Measurements from ENCODE around the gene AOPEP. TPM values are rescaled to one million over a fixed set of nuclear protein-coding genes. Genes with fewer than 3 reads are reported as not detected.

The AOPEP gene
- total RNA-seq, 4 donors from 2014 or later, result 126 to 216 (median 136) TPM

DNA sequence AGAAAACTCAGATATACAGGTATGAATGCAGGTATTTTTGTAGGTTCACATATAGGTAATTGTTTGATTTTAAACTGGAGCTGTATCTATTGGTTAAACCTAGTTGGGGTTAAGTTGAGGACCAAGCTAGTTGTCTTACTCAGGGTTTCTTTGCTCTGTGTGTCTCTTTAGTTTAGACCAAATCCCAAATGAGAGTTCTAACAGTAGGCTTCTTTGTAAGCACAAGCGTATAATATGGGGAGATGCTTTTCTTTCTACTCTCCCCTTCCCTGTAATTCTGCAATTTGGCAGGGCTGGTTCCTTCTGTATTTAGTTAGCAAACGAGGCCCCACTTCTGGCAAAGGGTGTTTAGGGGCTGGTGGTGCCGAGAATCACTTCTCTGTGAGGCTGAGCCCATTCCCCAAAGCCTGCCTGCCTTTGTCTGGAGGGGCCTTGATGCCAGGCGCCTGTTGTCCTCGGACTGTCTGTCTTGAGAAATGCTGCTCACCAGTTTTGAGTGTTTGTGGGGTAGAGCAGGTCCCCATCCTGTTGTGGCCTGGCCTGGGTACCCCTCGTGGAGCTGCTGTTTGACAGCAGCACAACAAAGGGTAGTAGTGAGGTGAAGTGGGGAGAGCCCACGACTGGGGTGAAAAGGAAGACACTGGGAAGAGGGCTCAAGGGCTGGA, 331.8 kb downstream of the AOPEP start:
- Histone ChIP-seq H3K27me3 (no peaks in the 10 kb centered on the region), H3K4me1 (peaks cover 37 to 70% of the 10 kb centered on the region in 2 donors), H3K36me3 (peaks cover 4 to 11% of the 10 kb centered on the region in 2 donors), H3K9me3 (no peaks in the 10 kb centered on the region), H3K27ac (peak overlapping the region in 1 of 3 donors; percentile 19), H3K4me3 (replicated peaks in 1 of 3) (no peak overlapping the region)
- TF ChIP-seq POLR2A (IDR thresholded peaks at IDR 0.05), result no peak
- TF ChIP-seq, protein P1, sequence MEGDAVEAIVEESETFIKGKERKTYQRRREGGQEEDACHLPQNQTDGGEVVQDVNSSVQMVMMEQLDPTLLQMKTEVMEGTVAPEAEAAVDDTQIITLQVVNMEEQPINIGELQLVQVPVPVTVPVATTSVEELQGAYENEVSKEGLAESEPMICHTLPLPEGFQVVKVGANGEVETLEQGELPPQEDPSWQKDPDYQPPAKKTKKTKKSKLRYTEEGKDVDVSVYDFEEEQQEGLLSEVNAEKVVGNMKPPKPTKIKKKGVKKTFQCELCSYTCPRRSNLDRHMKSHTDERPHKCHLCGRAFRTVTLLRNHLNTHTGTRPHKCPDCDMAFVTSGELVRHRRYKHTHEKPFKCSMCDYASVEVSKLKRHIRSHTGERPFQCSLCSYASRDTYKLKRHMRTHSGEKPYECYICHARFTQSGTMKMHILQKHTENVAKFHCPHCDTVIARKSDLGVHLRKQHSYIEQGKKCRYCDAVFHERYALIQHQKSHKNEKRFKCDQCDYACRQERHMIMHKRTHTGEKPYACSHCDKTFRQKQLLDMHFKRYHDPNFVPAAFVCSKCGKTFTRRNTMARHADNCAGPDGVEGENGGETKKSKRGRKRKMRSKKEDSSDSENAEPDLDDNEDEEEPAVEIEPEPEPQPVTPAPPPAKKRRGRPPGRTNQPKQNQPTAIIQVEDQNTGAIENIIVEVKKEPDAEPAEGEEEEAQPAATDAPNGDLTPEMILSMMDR (IDR thresholded peaks at IDR 0.05), result no peak
- no peak for DNase-seq
- intact Hi-C loops (cut with DNase I), result no loop called here
- 85 to 87% methylated on average over 7 of the region's 7 CpGs for WGBS, 2 donors

DNA sequence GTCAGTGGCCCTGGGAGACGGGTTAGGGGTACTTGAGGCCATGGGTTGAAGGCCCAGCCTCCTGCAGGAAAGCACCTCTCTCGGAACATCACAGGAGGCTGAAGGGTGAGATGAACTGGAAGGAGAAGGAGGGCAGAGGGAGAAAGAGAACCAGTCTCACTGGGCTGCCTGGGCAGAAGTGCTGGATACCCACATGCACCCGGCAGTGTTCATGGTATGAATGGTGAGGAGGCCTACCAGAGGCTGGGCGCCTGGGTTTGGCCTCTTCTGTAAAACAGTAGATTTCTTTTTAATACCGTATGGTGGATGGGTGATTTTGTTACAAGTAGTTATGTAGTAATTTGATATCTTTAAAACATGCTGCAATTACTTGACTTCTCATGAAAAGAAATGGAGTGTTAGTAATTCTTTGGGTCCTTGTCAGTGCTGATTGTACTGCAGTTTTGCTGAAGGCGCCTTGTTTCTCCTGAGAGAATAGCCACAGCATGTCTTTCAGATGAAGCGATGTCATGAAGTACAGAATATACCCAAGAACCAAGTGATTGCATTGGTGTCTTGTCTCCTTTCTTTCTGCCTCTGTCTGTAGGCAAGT, 332.4 kb downstream of the AOPEP start:
- H3K27ac ChIP-seq, result peak overlapping the region in 1 of 3 donors; percentile 19
- H3K4me3 ChIP-seq (replicated peaks in 1 of 3), result no peak overlapping the region
- no peaks in the 10 kb centered on the region for H3K27me3 ChIP-seq
- DNase-seq, result no peak
- peaks cover 35 to 68% of the 10 kb centered on the region in 2 donors for H3K4me1 ChIP-seq
- H3K9me3 ChIP-seq, result no peaks in the 10 kb centered on the region
- peaks cover 9 to 17% of the 10 kb centered on the region in 2 donors for H3K36me3 ChIP-seq
- WGBS, 2 donors, result 86 to 93% methylated on average over 7 of the region's 7 CpGs
- no peak for TF ChIP-seq POLR2A (IDR thresholded peaks at IDR 0.05)
- TF ChIP-seq, protein P1 (IDR thresholded peaks at IDR 0.05), result no peak
- intact Hi-C loops (cut with DNase I), result no loop called here

DNA sequence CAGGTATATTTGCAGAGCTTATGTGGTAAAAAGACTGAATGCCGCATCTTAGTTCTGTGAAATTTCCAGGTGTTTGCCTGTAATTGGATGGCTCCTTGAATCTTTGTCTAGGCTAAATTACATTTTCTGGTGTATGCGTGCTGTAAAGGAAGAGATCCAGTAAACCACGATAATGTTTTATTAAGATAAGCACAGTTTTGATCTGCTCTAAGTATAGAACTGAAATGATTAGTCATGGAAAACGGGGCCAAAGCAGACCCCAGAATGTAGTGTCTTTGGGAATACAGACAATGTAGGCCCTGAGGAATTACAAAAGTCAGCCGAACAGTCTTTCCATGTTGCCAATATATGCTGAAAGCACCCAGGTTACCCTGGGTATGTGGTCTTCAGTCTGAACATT, 333.7 kb downstream of the AOPEP start:
- no peaks in the 10 kb centered on the region for H3K27me3 ChIP-seq

DNA sequence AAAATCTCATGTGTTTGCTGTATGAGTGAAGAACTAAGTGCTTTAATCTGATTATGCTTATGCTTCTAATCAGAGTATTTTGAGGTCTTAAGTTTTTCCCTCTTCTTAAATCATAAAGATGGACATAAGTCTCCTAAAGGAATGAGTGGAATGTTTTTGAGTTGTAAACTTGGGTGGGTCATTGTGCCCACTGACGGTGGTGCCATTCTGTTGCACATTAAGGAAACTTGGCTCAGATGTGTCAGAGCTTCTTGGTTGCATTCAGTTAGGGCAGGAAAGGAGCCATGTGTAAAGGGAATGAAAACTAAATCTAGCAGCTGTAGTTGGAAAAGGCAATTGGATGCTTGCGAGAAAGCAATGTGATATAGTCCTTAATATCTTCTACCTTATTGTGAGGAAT, 334.4 kb downstream of the AOPEP start:
- intact Hi-C loops (cut with DNase I), result no loop called here
- H3K9me3 ChIP-seq, result no peaks in the 10 kb centered on the region
- H3K27ac ChIP-seq, result no peak overlapping the region
- TF ChIP-seq, protein P1 (IDR thresholded peaks at IDR 0.05), result no peak
- no peak for TF ChIP-seq POLR2A (IDR thresholded peaks at IDR 0.05)
- peaks cover 9 to 20% of the 10 kb centered on the region in 2 donors for H3K36me3 ChIP-seq
- H3K27me3 ChIP-seq, result no peaks in the 10 kb centered on the region
- H3K4me3 ChIP-seq (replicated peaks in 1 of 3), result no peak overlapping the region
- 88 to 91% methylated on average over 2 of the region's 2 CpGs for WGBS, 2 donors
- peaks cover 17 to 58% of the 10 kb centered on the region in 2 donors for H3K4me1 ChIP-seq
- DNase-seq, result no peak

More for the DNA sequence above, 333.7 kb downstream of the AOPEP start:
- H3K4me3 ChIP-seq (replicated peaks in 1 of 3), result no peak overlapping the region
- no peak overlapping the region for H3K27ac ChIP-seq
- DNase-seq, result no peak
- TF ChIP-seq, protein P1 (IDR thresholded peaks at IDR 0.05), result no peak
- no peak for TF ChIP-seq POLR2A (IDR thresholded peaks at IDR 0.05)
- WGBS, 2 donors, result 64 to 74% methylated on average over 5 of the region's 5 CpGs
- H3K4me1 ChIP-seq, result peaks cover 23 to 58% of the 10 kb centered on the region in 2 donors
- H3K9me3 ChIP-seq, result no peaks in the 10 kb centered on the region
- peaks cover 9 to 20% of the 10 kb centered on the region in 2 donors for H3K36me3 ChIP-seq
- intact Hi-C loops (cut with DNase I), result no loop called here

All from thyroid gland (tissue), 4 donors.